ENCODE data around the gene ZNF175.

The ZNF175 gene

GRCh38 chr19:51570962-51571575 lies at the start of gene ZNF175:
ZNF175 (plus strand) TSS chr19:51571283; CDS start chr19:51573330, 2,047 bp downstream.
- DNase-seq (ENCODE audit: low read depth) = peak; percentile 94

DNA sequence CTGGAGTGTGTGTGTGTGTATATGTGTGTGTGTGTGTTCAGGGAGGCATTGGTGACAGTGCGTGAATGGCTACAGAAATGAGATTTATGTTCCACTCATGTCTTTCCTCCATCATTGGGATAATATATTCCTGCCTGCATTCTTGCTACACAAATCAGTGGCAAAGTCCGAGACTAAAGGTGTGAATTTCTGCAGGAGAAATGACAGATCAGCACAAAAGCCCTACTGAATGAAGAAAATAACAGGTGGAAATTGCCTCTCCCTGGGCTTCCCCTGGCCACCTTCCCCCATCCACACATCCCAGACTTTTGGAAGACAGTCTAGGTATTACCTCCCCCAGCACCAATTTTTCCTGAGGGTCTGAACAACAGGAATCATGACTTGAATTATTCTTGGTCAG lies 49.7 kb upstream of the ZNF175 start:
- no peak for DNase-seq (ENCODE audit: low read depth)

GRCh38 chr19:51521781-51522180 lies 49.3 kb upstream of the ZNF175 start:
- DNase-seq (ENCODE audit: low read depth) = no peak

DNA sequence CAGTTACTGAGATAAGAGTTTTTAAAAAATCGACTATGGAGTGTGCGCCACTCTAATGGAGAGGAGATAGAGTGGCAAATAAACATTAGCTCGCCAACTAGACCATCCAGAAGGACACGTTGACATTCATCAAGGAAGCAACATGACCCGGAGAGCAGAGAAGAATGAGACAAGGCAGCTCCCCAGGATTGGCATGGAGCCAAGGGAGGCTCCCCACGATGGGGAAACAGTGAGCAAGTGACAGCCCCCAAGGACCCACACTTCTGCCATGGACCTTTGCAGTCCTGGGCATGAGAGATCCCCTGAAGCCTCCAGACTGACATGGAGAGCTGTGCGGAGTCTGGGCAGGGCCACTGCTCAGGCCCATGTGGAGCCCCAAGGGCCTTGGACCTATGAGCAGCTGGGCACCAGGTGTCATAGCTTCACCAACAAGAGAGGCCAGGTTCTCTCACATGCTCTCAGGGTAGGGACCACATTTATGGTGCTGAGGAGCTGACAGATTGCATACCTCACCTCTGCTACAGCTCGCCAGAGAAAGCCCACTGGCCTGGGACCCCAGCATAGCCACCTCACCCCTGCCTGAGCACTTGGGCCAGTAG lies 46.3 kb upstream of the ZNF175 start:
- DNase-seq (ENCODE audit: low read depth) = no peak

DNA sequence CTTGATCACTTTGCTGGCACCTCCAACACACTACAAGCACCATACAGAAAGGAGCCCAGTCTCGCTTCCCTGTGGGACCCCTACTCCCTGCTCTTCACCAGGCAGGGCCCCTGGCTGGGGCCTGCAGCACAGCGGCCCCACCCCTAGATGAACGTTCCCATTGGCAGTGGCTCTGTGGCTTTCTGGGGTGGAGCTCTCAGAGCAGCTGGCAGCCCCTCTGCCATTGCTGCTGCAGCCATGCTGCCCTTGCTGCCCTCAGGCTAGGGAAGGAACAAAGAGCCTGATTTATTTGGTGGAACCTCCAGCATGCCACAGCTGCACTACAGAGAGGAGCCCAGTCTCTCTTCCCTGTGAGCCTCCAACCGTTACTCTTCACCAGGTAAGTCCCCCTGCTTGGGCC lies 45.4 kb upstream of the ZNF175 start:
- DNase-seq (ENCODE audit: low read depth) = no peak

DNA sequence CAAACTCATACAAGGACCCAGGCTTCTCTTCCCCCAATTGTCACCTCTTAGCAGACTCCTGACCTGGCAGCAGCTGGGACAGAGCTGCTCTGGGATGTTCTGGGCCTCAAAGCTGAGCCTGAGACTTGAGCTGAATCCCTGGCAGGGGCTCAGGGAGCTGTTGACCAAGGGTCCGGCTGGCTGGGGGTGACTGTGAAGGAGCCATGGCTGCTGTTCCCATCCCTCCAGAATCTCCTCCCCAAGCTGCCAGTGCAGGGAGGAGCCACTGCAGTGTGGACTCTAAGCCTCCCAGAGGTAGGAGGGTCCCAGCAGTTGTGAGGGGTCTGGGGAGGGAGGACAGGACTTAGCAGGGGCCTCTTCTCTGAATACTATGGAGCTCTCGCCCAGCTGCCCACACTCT lies 41.8 kb upstream of the ZNF175 start:
- DNase-seq (ENCODE audit: low read depth) = no peak

GRCh38 chr19:51530616-51531015 lies 40.5 kb upstream of the ZNF175 start:
- no peak for DNase-seq (ENCODE audit: low read depth)

GRCh38 chr19:51531349-51532315 lies 39.5 kb upstream of the ZNF175 start, which contains the start of gene SIGLEC6:
SIGLEC6 (minus strand) TSS chr19:51531670; CDS start chr19:51531648, 22 bp downstream.
- DNase-seq (ENCODE audit: low read depth) = no peak

DNA sequence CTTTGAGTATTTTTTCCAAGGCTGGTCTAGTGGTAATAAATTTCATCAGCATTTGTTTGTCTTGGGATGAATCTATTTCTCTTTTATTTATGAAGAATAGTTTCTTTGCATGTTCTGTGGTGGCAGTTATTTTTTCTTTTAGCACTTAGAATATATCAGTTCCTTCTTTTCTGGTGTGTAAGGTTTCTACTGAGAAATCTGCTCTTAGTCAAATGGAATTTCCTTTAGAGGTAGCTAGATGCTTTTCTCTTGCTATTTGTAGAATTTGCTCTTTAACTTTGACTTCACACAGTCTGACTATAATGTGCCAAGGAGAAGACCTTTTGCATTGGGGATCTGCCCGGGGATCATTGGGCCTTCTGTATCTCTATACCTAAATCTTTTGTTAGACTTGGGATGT lies 35.5 kb upstream of the ZNF175 start:
- DNase-seq (ENCODE audit: low read depth) = no peak

DNA sequence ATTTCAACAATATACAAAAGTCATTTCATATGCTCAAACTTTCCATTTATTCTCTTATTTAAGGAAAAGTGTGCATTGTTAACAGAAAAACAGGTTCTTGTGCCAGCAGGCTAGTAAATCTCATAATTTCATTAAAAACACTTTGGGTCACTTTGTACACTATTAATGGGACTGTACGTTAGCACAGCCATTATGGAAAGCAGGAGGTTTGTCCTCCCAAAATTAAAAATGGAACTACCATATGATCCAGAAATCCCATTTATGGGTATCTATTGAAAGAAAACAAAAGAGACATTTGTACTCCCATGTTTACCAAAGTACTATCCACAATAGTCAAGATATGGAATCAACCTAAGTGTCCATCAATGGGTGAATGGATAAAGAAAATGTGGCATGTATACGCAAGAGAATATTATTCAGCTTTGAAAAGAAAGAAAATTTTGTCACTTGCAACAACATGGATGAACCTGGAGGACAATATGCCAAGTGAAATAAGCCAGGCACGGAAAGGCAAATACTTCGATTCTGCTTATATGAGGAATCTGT lies 31.2 kb upstream of the ZNF175 start:
- no peak for DNase-seq (ENCODE audit: low read depth)

- DNase-seq (ENCODE audit: low read depth) = no peak
These were observed 29.4 kb upstream of the ZNF175 start for GRCh38 chr19:51541458-51542357.

GRCh38 chr19:51542699-51543098 lies 28.4 kb upstream of the ZNF175 start:
- DNase-seq (ENCODE audit: low read depth) = no peak

GRCh38 chr19:51544038-51544437 lies 27.0 kb upstream of the ZNF175 start:
- no peak for DNase-seq (ENCODE audit: low read depth)

GRCh38 chr19:51546107-51546649 lies 24.9 kb upstream of the ZNF175 start:
- no peak for DNase-seq (ENCODE audit: low read depth)

DNA sequence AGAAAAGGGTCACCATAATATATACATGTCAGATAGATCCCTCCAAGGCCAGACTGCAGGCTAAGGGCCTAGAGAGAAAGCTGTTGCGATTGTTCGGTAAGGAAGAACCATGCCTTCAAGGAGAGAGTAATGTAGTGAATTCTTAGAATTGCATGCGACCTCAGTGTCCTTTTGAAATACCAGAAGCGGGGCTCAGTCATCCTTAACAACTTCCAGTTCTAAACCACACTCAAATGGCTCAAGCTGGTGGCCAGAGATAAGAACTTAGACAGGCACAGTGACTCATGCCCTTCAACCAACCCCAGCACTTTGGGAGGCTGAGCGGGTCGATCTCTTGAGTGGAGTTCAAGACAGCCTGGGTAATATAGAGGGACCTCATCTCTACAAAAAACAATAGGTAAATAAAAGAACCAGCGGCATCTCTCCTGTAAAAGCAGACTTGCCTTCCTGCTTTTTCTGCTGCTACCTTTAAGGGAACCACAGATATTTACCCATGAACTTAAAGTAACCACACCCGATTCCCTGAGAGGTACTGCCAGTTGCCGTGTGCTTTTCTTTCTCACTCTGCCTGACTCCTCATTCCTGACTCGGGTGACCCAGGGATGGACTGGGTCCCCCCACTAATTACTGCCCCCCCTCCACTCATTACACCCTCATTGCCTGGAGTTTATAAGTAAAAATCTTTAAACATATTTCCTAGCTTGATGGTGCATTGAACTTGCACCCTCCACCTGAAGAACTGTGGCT lies 24.3 kb upstream of the ZNF175 start:
- peak; percentile 2 for DNase-seq (ENCODE audit: low read depth)

DNA sequence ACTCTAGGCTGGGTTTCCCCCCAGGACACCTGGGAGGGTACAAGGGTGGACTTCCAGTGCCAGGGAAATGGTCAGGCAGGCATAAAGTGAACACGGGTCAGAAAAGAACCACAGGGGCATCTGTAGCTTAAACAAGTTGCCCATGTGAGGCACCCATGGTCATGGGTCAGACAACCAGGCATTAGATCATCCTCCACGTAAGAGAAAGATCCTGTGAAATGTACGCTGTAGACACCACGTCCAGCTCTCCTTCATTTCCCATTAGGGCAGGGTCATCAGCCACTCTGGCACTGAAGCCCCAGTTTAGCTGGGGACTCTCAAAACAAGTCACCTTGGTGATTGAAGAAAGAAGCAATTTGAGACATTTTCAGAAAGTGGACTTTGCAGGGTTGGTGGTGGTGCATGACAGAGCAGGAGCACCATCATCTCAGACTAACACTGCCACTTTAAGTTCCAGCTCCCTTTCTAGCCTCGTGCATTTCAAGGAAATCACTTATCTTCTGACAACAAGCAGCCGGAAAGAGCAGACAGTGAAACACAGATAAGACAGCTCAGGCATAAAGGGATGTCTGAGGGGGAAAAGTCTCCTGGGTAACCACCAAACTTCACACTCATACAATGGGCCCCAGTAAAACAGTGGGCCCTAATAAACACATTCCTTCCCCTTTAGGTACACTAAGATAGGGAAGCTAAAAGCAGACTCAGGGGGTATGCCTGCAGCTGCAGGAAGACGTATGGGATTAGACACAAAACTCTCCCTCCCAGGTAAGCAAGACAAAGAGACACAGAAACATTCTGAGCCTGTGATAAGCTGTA lies 23.5 kb upstream of the ZNF175 start:
- DNase-seq (ENCODE audit: low read depth) = no peak

DNA sequence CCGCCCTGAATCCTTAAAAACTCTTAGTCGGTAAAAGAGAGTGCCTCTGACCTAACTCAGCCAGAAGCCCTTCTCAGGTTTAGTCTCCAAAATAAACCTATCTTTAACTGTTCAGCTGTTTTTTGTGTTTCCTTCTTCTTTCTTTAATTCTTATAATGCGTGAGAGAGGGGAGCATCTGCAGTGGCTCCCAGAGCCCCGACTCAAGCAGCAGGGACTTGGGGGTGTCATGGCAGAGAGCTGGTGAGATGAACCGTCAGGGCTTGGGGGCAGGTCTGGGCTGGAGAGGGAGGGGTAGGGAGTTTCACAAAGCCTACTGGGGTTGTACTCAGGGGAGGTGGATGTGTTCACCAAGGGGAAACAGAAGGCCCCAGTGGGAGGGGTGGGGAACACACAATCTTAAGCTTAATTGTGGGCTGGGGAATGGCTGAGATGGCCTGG lies 22.9 kb upstream of the ZNF175 start:
- no peak for DNase-seq (ENCODE audit: low read depth)

DNA sequence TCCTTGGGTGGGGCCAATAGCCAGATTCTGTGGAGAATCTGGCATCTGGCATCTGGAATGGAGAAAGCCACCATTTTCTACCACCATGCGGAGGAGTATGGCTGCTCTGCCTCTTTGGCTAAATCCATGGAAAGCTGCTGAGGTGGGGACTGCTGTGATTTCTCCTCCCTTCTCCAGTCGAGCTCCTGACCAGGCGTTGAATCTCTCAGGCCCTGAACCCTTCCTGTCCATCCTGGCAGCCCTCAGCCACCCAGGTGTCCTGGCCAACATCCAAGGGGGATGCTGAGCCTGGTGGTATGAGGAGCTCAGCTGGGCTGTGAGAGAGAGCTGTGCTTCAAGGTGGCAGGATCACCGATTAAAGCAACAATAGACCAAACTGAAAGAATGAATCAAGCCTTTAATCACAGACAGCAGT lies 22.2 kb upstream of the ZNF175 start:
- no peak for DNase-seq (ENCODE audit: low read depth)

GRCh38 chr19:51549533-51550324 lies 21.4 kb upstream of the ZNF175 start:
- DNase-seq (ENCODE audit: low read depth) = no peak
